ENCODE data around the gene CDH13.

CDH13 gene

GRCh38 chr16:83200005-83200779 is 573.4 kb downstream of the CDH13 start:
- H3K9me3 Mint-ChIP-seq: no peaks in the 10 kb centered on the region
- H3K4me1 Mint-ChIP-seq (ENCODE audit: low read depth): no peaks in the 10 kb centered on the region
- H3K27ac Mint-ChIP-seq: no peak overlapping the region
- H3K4me3 Mint-ChIP-seq: no peak overlapping the region
- intact Hi-C loops (cut with micrococcal nuclease): no loop called here
- H3K36me3 Mint-ChIP-seq (ENCODE audit: low read depth): no peaks in the 10 kb centered on the region
- H3K27me3 Mint-ChIP-seq: peaks cover 3% of the 10 kb centered on the region

GRCh38 chr16:83201748-83202147 is 575.0 kb downstream of the CDH13 start:
- Mint-ChIP-seq H3K9me3 (no peaks in the 10 kb centered on the region), H3K4me1 (ENCODE audit: low read depth) (no peaks in the 10 kb centered on the region), H3K4me3 (no peak overlapping the region), H3K27me3 (peaks cover 3% of the 10 kb centered on the region), H3K27ac (no peak overlapping the region), H3K36me3 (ENCODE audit: low read depth) (no peaks in the 10 kb centered on the region)
- intact Hi-C loops (cut with micrococcal nuclease): no loop called here

- Mint-ChIP-seq H3K27me3 (peaks cover 4% of the 10 kb centered on the region), H3K4me3 (no peak overlapping the region), H3K9me3 (no peaks in the 10 kb centered on the region), H3K27ac (no peak overlapping the region), H3K36me3 (ENCODE audit: low read depth) (no peaks in the 10 kb centered on the region), H3K4me1 (ENCODE audit: low read depth) (no peaks in the 10 kb centered on the region)
- intact Hi-C loops (cut with micrococcal nuclease): no loop called here
Measured at GRCh38 chr16:83205896-83206295, 579.1 kb downstream of the CDH13 start.

- no peaks in the 10 kb centered on the region for H3K36me3 Mint-ChIP-seq (ENCODE audit: low read depth)
- H3K27me3 Mint-ChIP-seq: peaks cover 4% of the 10 kb centered on the region
- H3K9me3 Mint-ChIP-seq: no peaks in the 10 kb centered on the region
- no peak overlapping the region for H3K27ac Mint-ChIP-seq
- H3K4me1 Mint-ChIP-seq (ENCODE audit: low read depth): no peaks in the 10 kb centered on the region
- intact Hi-C loops (cut with micrococcal nuclease): no loop called here
- no peak overlapping the region for H3K4me3 Mint-ChIP-seq
Measured at GRCh38 chr16:83206426-83206825, 579.7 kb downstream of the CDH13 start.

GRCh38 chr16:83211711-83212110 is 584.9 kb downstream of the CDH13 start:
- Mint-ChIP-seq H3K4me1 (ENCODE audit: low read depth) (no peaks in the 10 kb centered on the region), H3K27ac (no peak overlapping the region), H3K4me3 (no peak overlapping the region), H3K27me3 (peaks cover 2% of the 10 kb centered on the region), H3K36me3 (ENCODE audit: low read depth) (no peaks in the 10 kb centered on the region), H3K9me3 (no peaks in the 10 kb centered on the region)
- intact Hi-C loops (cut with micrococcal nuclease): no loop called here

GRCh38 chr16:83212301-83212841 is 585.6 kb downstream of the CDH13 start:
- H3K4me3 Mint-ChIP-seq: no peak overlapping the region
- no peaks in the 10 kb centered on the region for H3K4me1 Mint-ChIP-seq (ENCODE audit: low read depth)
- H3K27ac Mint-ChIP-seq: no peak overlapping the region
- H3K9me3 Mint-ChIP-seq: no peaks in the 10 kb centered on the region
- no peaks in the 10 kb centered on the region for H3K27me3 Mint-ChIP-seq
- H3K36me3 Mint-ChIP-seq (ENCODE audit: low read depth): no peaks in the 10 kb centered on the region
- intact Hi-C loops (cut with micrococcal nuclease): no loop called here

- H3K27ac Mint-ChIP-seq: no peak overlapping the region
- no peaks in the 10 kb centered on the region for H3K9me3 Mint-ChIP-seq
- H3K27me3 Mint-ChIP-seq: peaks cover 2% of the 10 kb centered on the region
- intact Hi-C loops (cut with micrococcal nuclease): loop anchor here (5.0 kb wide), 1 partner anchor 952 kb away; no protein-coding TSS in a partner anchor
- H3K36me3 Mint-ChIP-seq (ENCODE audit: low read depth): no peaks in the 10 kb centered on the region
- no peaks in the 10 kb centered on the region for H3K4me1 Mint-ChIP-seq (ENCODE audit: low read depth)
- no peak overlapping the region for H3K4me3 Mint-ChIP-seq
Measured at GRCh38 chr16:83214671-83215070, 587.9 kb downstream of the CDH13 start.

GRCh38 chr16:83215406-83216001 is 588.7 kb downstream of the CDH13 start:
- H3K36me3 Mint-ChIP-seq (ENCODE audit: low read depth): no peaks in the 10 kb centered on the region
- H3K27me3 Mint-ChIP-seq: peaks cover 2% of the 10 kb centered on the region
- H3K4me1 Mint-ChIP-seq (ENCODE audit: low read depth): no peaks in the 10 kb centered on the region
- H3K4me3 Mint-ChIP-seq: no peak overlapping the region
- H3K27ac Mint-ChIP-seq: no peak overlapping the region
- intact Hi-C loops (cut with micrococcal nuclease): loop anchor here (5.0 kb wide), 1 partner anchor 953 kb away; no protein-coding TSS in a partner anchor
- H3K9me3 Mint-ChIP-seq: no peaks in the 10 kb centered on the region

- intact Hi-C loops (cut with micrococcal nuclease): loop anchor here (5.0 kb wide), 1 partner anchor 957 kb away; no protein-coding TSS in a partner anchor
- Mint-ChIP-seq H3K36me3 (ENCODE audit: low read depth) (no peaks in the 10 kb centered on the region), H3K9me3 (no peaks in the 10 kb centered on the region), H3K4me3 (no peak overlapping the region), H3K4me1 (ENCODE audit: low read depth) (no peaks in the 10 kb centered on the region), H3K27me3 (peaks cover 2% of the 10 kb centered on the region), H3K27ac (no peak overlapping the region)
Measured at GRCh38 chr16:83219285-83219684, 592.5 kb downstream of the CDH13 start.

- Mint-ChIP-seq H3K4me3 (no peak overlapping the region), H3K4me1 (ENCODE audit: low read depth) (no peaks in the 10 kb centered on the region), H3K9me3 (no peaks in the 10 kb centered on the region), H3K27ac (no peak overlapping the region), H3K36me3 (ENCODE audit: low read depth) (no peaks in the 10 kb centered on the region), H3K27me3 (peaks cover 2% of the 10 kb centered on the region)
- intact Hi-C loops (cut with micrococcal nuclease): no loop called here
Measured at GRCh38 chr16:83220066-83220465, 593.3 kb downstream of the CDH13 start.

GRCh38 chr16:83224642-83225041 is 597.9 kb downstream of the CDH13 start:
- no peak overlapping the region for H3K4me3 Mint-ChIP-seq
- H3K9me3 Mint-ChIP-seq: no peaks in the 10 kb centered on the region
- intact Hi-C loops (cut with micrococcal nuclease): no loop called here
- H3K27ac Mint-ChIP-seq: no peak overlapping the region
- H3K4me1 Mint-ChIP-seq (ENCODE audit: low read depth): no peaks in the 10 kb centered on the region
- no peaks in the 10 kb centered on the region for H3K36me3 Mint-ChIP-seq (ENCODE audit: low read depth)
- peaks cover 4% of the 10 kb centered on the region for H3K27me3 Mint-ChIP-seq

GRCh38 chr16:83227336-83227735 is 600.6 kb downstream of the CDH13 start:
- H3K27me3 Mint-ChIP-seq: peaks cover 4% of the 10 kb centered on the region
- H3K4me3 Mint-ChIP-seq: no peak overlapping the region
- H3K4me1 Mint-ChIP-seq (ENCODE audit: low read depth): no peaks in the 10 kb centered on the region
- intact Hi-C loops (cut with micrococcal nuclease): no loop called here
- H3K9me3 Mint-ChIP-seq: no peaks in the 10 kb centered on the region
- no peak overlapping the region for H3K27ac Mint-ChIP-seq
- no peaks in the 10 kb centered on the region for H3K36me3 Mint-ChIP-seq (ENCODE audit: low read depth)

- H3K36me3 Mint-ChIP-seq (ENCODE audit: low read depth): no peaks in the 10 kb centered on the region
- intact Hi-C loops (cut with micrococcal nuclease): no loop called here
Measured at GRCh38 chr16:83231729-83232128, 605.0 kb downstream of the CDH13 start.

GRCh38 chr16:83233153-83233552 is 606.4 kb downstream of the CDH13 start:
- H3K36me3 Mint-ChIP-seq (ENCODE audit: low read depth): no peaks in the 10 kb centered on the region
- H3K27me3 Mint-ChIP-seq: peaks cover 4% of the 10 kb centered on the region
- no peaks in the 10 kb centered on the region for H3K4me1 Mint-ChIP-seq (ENCODE audit: low read depth)
- no peak overlapping the region for H3K27ac Mint-ChIP-seq
- intact Hi-C loops (cut with micrococcal nuclease): no loop called here
- H3K9me3 Mint-ChIP-seq: no peaks in the 10 kb centered on the region
- no peak overlapping the region for H3K4me3 Mint-ChIP-seq

More at GRCh38 chr16:83231729-83232128, 605.0 kb downstream of the CDH13 start:
- no peaks in the 10 kb centered on the region for H3K9me3 Mint-ChIP-seq
- H3K27me3 Mint-ChIP-seq: peaks cover 4% of the 10 kb centered on the region
- no peak overlapping the region for H3K4me3 Mint-ChIP-seq
- H3K27ac Mint-ChIP-seq: no peak overlapping the region
- H3K4me1 Mint-ChIP-seq (ENCODE audit: low read depth): no peaks in the 10 kb centered on the region
